Stimulated activated memory B cell treated with anti-CD40 and anti-IgM and Interleukin-4, amounts not matched to agents 10 μg/mL and 1 μg/mL and 100 μg/mL, for 72 hours (primary cell): ENCODE results near the gene RFWD3.
"Not testable (repeated sequence)": the region's sequence is repeated elsewhere in the genome, so short reads cannot be mapped to it uniquely, and the experiment has no call there.

Experiments used
- ATAC-seq: fragments of 150-1000 bp; cut with Tn5 transposase; 2 replicates; pipeline ENCODE4 v1.10.0; 2021
- H3K27ac Mint-ChIP-seq: one replicate; pipeline ENCODE4 v1.8.0; 2022; ENCODE audit warnings: mild to moderate bottlenecking, mixed read lengths
- H3K27me3 Mint-ChIP-seq: one replicate; pipeline ENCODE4 v1.8.0; 2022; ENCODE audit warnings: mixed read lengths
- H3K36me3 Mint-ChIP-seq: one replicate; pipeline ENCODE4 v1.8.0; 2022; ENCODE audit warnings: mixed read lengths
- H3K4me1 Mint-ChIP-seq: one replicate; pipeline ENCODE4 v1.8.0; 2022; ENCODE audit warnings: mixed read lengths
- H3K4me3 Mint-ChIP-seq: one replicate; pipeline ENCODE4 v1.8.0; 2022; ENCODE audit warnings: mild to moderate bottlenecking, moderate library complexity, mixed read lengths
- H3K9me3 Mint-ChIP-seq: one replicate; pipeline ENCODE4 v1.8.0; 2022; ENCODE audit warnings: mixed read lengths

Gene RFWD3

DNA sequence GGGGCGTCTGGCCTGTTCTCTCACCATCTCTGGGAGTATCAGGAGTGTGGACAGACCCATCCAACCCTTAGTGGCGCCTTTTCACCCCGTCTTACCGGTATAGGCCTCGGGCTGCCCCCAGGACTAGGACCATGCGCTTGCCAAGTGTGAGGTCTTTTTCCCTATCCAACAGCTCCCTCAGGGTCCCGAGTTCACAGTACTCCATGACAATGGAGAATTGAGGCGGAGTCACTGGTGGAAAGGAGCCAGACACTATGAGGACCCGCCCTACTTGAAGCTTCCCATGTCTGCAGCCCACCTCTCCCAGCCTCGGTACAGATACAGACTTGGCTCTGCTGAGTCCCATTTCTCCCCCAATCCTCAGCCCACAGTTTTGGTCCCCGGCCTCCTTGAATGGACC, 15.9 kb upstream of the RFWD3 start:
- Mint-ChIP-seq H3K4me3 (no peak overlapping the region), H3K36me3 (peaks cover 19% of the 10 kb centered on the region)
- no peak for ATAC-seq

DNA sequence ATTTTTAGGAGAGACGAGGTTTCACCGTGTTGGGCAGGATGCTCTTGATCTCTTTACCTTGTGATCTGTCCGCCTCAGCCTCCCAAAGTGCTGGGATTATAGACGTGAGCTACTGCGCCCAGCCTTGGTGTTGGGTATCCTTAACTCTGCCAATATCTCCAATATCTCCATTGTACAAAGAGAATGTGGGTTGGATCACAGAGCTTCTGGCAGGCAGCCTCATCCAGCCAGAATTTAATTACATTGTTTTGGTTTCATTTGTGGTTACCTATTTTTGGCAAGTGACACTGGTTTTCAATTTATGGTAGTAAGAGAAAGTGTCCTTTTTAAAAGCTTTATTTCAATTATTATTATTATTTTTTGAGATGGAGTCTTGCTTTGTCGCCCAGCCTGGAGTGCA, 14.0 kb upstream of the RFWD3 start:
- Mint-ChIP-seq H3K36me3 (peaks cover 29% of the 10 kb centered on the region), H3K27me3 (no peaks in the 10 kb centered on the region)

More for the DNA sequence above, 15.9 kb upstream of the RFWD3 start:
- Mint-ChIP-seq H3K27ac (peak overlapping the region; percentile 83), H3K4me1 (peaks cover 18% of the 10 kb centered on the region), H3K9me3 (no peaks in the 10 kb centered on the region), H3K27me3 (no peaks in the 10 kb centered on the region)

DNA sequence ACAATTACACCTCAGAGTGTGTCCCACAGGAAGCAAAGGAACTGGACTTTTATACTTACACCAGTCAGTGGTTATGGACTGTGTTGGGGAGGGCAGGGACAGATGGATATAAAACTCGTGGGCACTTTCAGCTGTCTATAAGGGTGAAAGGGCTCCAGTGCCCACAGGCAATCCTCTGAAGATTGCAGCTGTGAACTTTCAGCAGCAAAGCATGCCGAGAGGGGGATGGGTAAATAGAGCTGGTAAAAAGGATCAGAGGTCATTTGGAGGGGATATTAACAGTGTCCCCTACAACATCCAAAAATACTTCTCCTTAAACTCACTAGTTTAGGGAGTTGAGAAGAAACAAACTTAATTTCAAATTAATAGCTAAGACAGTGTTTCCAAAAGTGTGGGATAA, 13.3 kb upstream of the RFWD3 start:
- Mint-ChIP-seq H3K9me3 (no peaks in the 10 kb centered on the region), H3K4me1 (peaks cover 18% of the 10 kb centered on the region), H3K27ac (no peak overlapping the region), H3K4me3 (no peak overlapping the region), H3K27me3 (no peaks in the 10 kb centered on the region), H3K36me3 (peaks cover 32% of the 10 kb centered on the region)
- ATAC-seq, result no peak

More for the DNA sequence above, 14.0 kb upstream of the RFWD3 start:
- Mint-ChIP-seq H3K4me3 (no peak overlapping the region), H3K4me1 (peaks cover 18% of the 10 kb centered on the region), H3K9me3 (no peaks in the 10 kb centered on the region), H3K27ac (no peak overlapping the region)
- ATAC-seq, result no peak

GRCh38 chr16:74677868-74678267, 11.2 kb upstream of the RFWD3 start:
- Mint-ChIP-seq H3K4me1 (peaks cover 4% of the 10 kb centered on the region), H3K27ac (no peak overlapping the region), H3K27me3 (no peaks in the 10 kb centered on the region), H3K9me3 (no peaks in the 10 kb centered on the region), H3K36me3 (peaks cover 44% of the 10 kb centered on the region), H3K4me3 (no peak overlapping the region)
- no peak for ATAC-seq

- no peaks in the 10 kb centered on the region for H3K4me1 Mint-ChIP-seq
- no peak overlapping the region for H3K27ac Mint-ChIP-seq
- no peak for ATAC-seq
- H3K27me3 Mint-ChIP-seq, result no peaks in the 10 kb centered on the region
- H3K4me3 Mint-ChIP-seq, result no peak overlapping the region
- peaks cover 43% of the 10 kb centered on the region for H3K36me3 Mint-ChIP-seq
- H3K9me3 Mint-ChIP-seq, result no peaks in the 10 kb centered on the region
Observed at GRCh38 chr16:74673876-74674275, 7.2 kb upstream of the RFWD3 start.

DNA sequence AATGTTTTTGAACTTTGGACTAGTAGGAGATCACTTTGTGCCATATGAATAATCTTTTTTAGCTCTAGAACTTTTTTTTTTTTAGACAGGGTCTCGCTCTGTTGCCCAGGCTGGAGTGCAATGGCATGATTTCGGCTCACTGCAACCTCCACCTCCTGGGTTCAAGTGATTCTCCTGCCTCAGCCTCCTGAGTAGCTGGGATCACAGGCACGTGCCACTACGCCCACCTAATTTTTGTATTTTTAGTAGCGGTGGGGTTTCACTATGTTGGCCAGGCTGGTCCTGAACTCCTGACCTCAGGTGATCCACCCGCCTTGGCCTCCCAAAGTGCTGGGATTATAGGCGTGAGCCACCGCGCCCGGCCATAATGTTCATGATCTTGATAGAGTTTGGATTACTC, 2.2 kb upstream of the RFWD3 start:
- H3K27me3 Mint-ChIP-seq, H3K4me3 Mint-ChIP-seq, H3K27ac Mint-ChIP-seq, H3K9me3 Mint-ChIP-seq, ATAC-seq: not testable (repeated sequence)
- peaks cover 18% of the 10 kb centered on the region for H3K4me1 Mint-ChIP-seq
- H3K36me3 Mint-ChIP-seq, result peaks cover 23% of the 10 kb centered on the region

GRCh38 chr16:74667255-74667700, 601 bp upstream of the RFWD3 start:
- peak overlapping the region; percentile 92 for H3K27ac Mint-ChIP-seq
- peaks cover 27% of the 10 kb centered on the region for H3K36me3 Mint-ChIP-seq
- no peak for ATAC-seq
- H3K4me3 Mint-ChIP-seq, result peak overlapping the region; percentile 89
- H3K4me1 Mint-ChIP-seq, result peaks cover 31% of the 10 kb centered on the region
- H3K27me3 Mint-ChIP-seq, result no peaks in the 10 kb centered on the region
- H3K9me3 Mint-ChIP-seq, result no peaks in the 10 kb centered on the region

GRCh38 chr16:74666010-74666421, 661 bp downstream of the RFWD3 start:
- Mint-ChIP-seq H3K27ac (peak overlapping the region; percentile 92), H3K36me3 (peaks cover 26% of the 10 kb centered on the region), H3K4me1 (peaks cover 36% of the 10 kb centered on the region), H3K4me3 (peak overlapping the region; percentile 89), H3K27me3 (no peaks in the 10 kb centered on the region), H3K9me3 (no peaks in the 10 kb centered on the region)
- ATAC-seq, result no peak

DNA sequence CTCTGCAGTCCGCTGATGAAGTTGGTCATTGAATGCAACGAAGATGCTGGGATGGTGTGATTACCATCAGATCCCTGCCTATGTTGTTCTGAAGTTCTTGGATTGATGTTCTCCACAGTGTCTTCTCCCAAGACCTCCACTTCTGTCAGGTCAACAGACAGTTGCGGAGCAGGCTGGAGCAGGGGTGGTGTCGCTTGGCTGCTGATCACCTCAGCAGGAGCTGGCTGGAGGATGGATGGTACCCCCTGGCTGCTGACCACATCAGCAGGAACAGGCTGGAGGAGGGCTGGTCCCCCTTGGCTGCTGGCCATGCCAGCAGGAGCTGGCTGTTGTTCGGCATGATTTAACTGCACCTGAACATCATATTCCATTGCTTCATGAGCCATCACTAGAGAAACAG, 5.6 kb downstream of the RFWD3 start:
- Mint-ChIP-seq H3K9me3 (no peaks in the 10 kb centered on the region), H3K27me3 (no peaks in the 10 kb centered on the region), H3K27ac (no peak overlapping the region), H3K4me3 (no peak overlapping the region), H3K36me3 (peaks cover 59% of the 10 kb centered on the region), H3K4me1 (peaks cover 60% of the 10 kb centered on the region)
- ATAC-seq, result no peak

- Mint-ChIP-seq H3K36me3 (peaks cover 59% of the 10 kb centered on the region), H3K27ac (no peak overlapping the region), H3K27me3 (no peaks in the 10 kb centered on the region), H3K4me3 (no peak overlapping the region), H3K9me3 (no peaks in the 10 kb centered on the region), H3K4me1 (peaks cover 64% of the 10 kb centered on the region)
- no peak for ATAC-seq
Observed at GRCh38 chr16:74660383-74660782, 6.3 kb downstream of the RFWD3 start.

- Mint-ChIP-seq H3K4me1 (peaks cover 68% of the 10 kb centered on the region), H3K9me3 (no peaks in the 10 kb centered on the region), H3K36me3 (peaks cover 60% of the 10 kb centered on the region), H3K4me3 (no peak overlapping the region), H3K27ac (no peak overlapping the region), H3K27me3 (no peaks in the 10 kb centered on the region)
- no peak for ATAC-seq
Observed at GRCh38 chr16:74659041-74659440, 7.6 kb downstream of the RFWD3 start.

DNA sequence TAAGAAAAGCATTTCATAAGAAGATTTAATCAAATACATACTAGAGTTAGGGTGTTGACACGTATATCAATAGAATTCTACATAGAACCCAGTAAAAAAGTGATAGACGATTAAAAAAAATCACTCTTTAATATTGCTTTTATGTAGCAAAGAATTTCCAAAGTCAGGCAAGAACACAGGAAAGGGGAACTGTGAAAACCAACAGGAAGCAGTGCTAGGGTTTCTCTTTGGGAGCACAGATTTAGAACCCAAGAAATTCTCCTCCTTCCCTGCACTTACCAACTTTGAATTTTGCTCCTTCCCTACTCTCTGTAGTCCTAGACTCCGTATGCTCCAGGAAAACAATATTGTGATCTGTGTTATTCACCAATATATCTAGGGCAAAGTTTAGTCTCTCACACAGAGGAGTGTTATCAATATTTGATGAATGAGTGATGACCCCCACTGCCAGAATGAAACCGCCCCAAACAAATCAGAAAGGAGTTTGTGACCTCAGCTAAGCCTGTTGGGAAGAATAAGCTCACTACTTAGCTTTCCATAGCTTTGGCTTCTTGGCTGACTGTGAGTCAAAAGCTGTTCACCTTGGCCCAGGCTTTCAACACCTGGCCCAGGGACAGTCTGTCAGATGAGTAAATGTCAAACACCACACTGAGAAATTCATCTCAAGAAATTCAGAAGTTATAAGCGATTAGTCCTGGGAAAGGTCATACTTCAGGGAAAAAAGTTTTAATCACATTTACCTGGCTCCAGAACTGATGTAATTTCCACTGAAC, 8.6 kb downstream of the RFWD3 start:
- peaks cover 57% of the 10 kb centered on the region for H3K36me3 Mint-ChIP-seq
- no peaks in the 10 kb centered on the region for H3K9me3 Mint-ChIP-seq
- ATAC-seq, result no peak
- no peak overlapping the region for H3K27ac Mint-ChIP-seq
- H3K27me3 Mint-ChIP-seq, result no peaks in the 10 kb centered on the region
- no peak overlapping the region for H3K4me3 Mint-ChIP-seq
- H3K4me1 Mint-ChIP-seq, result peaks cover 70% of the 10 kb centered on the region

DNA sequence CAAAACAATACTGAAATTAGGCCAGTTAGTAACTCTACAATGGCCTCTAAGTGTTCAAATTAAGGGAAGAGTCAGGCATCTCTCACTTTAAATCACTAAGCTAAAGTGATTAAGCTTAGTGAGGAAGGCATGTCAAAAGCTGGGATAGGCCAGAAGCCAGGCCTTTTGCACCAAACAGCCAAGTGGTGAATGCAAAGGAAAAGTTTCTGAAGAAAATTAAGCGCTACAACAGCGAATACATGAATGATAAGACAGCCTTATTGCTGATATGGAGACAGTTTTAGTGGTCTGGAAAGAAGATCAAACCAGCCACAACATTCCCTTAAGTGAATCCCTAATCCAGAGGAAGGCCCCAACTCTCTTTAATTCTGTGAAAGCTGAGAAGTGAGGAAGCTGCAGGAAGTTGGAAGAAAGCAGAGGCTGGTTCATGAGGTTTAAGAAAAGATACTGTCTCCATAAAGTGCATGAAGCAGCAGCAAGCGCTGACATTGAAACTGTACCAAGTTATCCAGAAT, 12.1 kb downstream of the RFWD3 start:
- no peaks in the 10 kb centered on the region for H3K27me3 Mint-ChIP-seq
- no peak overlapping the region for H3K27ac Mint-ChIP-seq
- H3K4me1 Mint-ChIP-seq, result peaks cover 57% of the 10 kb centered on the region
- no peak for ATAC-seq
- H3K9me3 Mint-ChIP-seq, result no peaks in the 10 kb centered on the region
- no peak overlapping the region for H3K4me3 Mint-ChIP-seq
- H3K36me3 Mint-ChIP-seq, result peaks cover 50% of the 10 kb centered on the region

DNA sequence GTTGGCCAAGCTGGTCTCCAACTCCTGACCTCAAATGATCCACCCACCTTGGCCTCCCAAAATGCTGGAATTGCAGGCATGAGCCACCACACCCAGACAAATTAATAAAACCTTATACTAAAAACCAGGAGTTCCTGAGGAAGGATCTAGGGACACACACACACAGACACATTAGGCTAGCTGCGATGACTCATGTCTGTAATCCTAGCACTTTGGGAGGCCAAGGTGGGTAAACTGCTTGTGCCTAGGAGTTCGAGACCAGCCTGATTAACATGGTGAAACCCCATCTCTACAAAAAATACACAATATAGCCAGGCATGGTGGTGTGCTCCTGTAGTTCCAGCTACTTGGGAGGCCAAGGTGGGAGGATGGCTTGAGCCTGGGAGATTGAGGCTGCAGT, 13.8 kb downstream of the RFWD3 start:
- not testable (repeated sequence) for H3K27me3 Mint-ChIP-seq, H3K9me3 Mint-ChIP-seq, ATAC-seq, H3K4me3 Mint-ChIP-seq
- peaks cover 42% of the 10 kb centered on the region for H3K4me1 Mint-ChIP-seq
- peaks cover 47% of the 10 kb centered on the region for H3K36me3 Mint-ChIP-seq
- H3K27ac Mint-ChIP-seq, result peak overlapping the region; percentile 53

DNA sequence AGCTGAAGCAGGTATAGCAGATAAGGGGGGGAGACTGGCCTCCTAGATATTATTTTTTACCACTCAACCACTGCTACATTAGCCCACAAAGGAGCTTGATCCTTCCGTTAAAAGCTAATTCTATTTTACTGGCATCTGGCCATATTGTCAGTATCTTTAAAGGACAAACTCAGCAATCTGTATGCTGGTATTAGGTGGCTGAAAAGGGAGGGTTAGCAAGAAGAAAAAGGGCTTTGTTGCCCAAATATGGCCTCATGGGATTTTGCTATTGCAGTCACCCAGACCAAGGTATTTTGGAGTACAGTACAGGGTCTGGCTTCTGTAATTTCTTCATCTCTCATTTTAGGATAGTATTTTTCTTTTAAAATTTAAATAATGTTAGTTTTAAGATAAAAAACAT, 14.4 kb downstream of the RFWD3 start:
- peaks cover 38% of the 10 kb centered on the region for H3K4me1 Mint-ChIP-seq
- no peaks in the 10 kb centered on the region for H3K27me3 Mint-ChIP-seq
- no peak for ATAC-seq
- H3K4me3 Mint-ChIP-seq, result no peak overlapping the region
- H3K9me3 Mint-ChIP-seq, result no peaks in the 10 kb centered on the region
- H3K36me3 Mint-ChIP-seq, result peaks cover 42% of the 10 kb centered on the region
- no peak overlapping the region for H3K27ac Mint-ChIP-seq

DNA sequence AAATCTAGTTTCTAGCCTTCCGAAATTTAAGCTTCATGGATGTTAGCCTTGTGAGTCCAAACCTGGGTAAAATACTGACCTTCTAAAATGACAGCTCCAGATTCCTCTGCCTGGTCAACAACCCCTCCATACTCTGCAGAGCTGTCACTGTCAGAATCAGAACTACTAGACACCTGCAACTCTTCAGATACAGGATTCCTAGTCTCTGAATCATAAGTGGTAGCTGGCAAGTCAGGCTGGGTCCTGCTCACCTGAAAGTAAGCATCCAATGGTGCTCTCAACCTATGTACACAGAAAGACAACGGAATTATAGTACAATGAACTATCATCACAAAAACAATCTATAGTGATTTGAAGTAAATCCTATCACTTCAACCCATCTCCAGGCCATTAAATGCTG, 14.8 kb downstream of the RFWD3 start:
- Mint-ChIP-seq H3K4me3 (no peak overlapping the region), H3K27me3 (no peaks in the 10 kb centered on the region), H3K27ac (no peak overlapping the region), H3K9me3 (no peaks in the 10 kb centered on the region), H3K36me3 (peaks cover 43% of the 10 kb centered on the region), H3K4me1 (peaks cover 38% of the 10 kb centered on the region)
- ATAC-seq, result no peak
